CD14-positive monocyte (primary cell): ENCODE results near the gene SARNP. TPM values are rescaled to one million over a fixed set of nuclear protein-coding genes. Genes with fewer than 3 reads are reported as not detected.

ENCODE experiments used
- DNase-seq, 3 donors: peaks; one replicate each; pipeline ENCODE4 v3.0.0-alpha.2; 2011 to 2022
- H2AFZ ChIP-seq: 2 replicates; pipeline ENCODE4 v1.6.0; 2012; ENCODE audit warnings: mild to moderate bottlenecking, low read depth, low read length, inconsistent platforms; ENCODE audit not compliant: insufficient read depth, poor library complexity, severe bottlenecking
- H3K27ac ChIP-seq, 2 donors: 1 replicate in 1 of 2; 2 replicates in 1 of 2; pipeline ENCODE4 v1.5.1; 2012 to 2013; ENCODE audit warnings: low read length in 2 of 2, control low read depth in 1 of 2, inconsistent platforms in 1 of 2, low read depth in 1 of 2, mild to moderate bottlenecking in 1 of 2
- H3K27me3 ChIP-seq, 2 donors: one replicate each; pipeline versions ENCODE4 v1.6.0 to v1.6.1; 2011 to 2013; ENCODE audit warnings: low read length in 2 of 2; ENCODE audit not compliant: control insufficient read depth in 2 of 2, insufficient read depth in 2 of 2
- H3K36me3 ChIP-seq, 2 donors: replicated peaks in 1 of 2; 1 replicate in 1 of 2; 2 replicates in 1 of 2; pipeline versions ENCODE4 v1.5.1 to v1.6.1; 2012 to 2013; ENCODE audit warnings: low read length in 2 of 2, control low read depth in 1 of 2, inconsistent platforms in 1 of 2, mild to moderate bottlenecking in 1 of 2; ENCODE audit not compliant: insufficient read depth in 2 of 2, control insufficient read depth in 1 of 2
- H3K4me1 ChIP-seq, 2 donors: 1 replicate in 1 of 2; 2 replicates in 1 of 2; pipeline versions ENCODE4 v1.5.1 to v1.6.1; 2012 to 2013; ENCODE audit warnings: low read length in 2 of 2, control low read depth in 1 of 2, inconsistent platforms in 1 of 2, mild to moderate bottlenecking in 1 of 2, moderate library complexity in 1 of 2; ENCODE audit not compliant: insufficient read depth in 2 of 2, control insufficient read depth in 1 of 2
- H3K4me2 ChIP-seq: replicated peaks from 2 replicates; pipeline ENCODE3; 2012; ENCODE audit warnings: low read length, moderate library complexity, mild to moderate bottlenecking; ENCODE audit not compliant: poor library complexity, severe bottlenecking; ENCODE audit errors: extremely low read depth
- H3K4me3 ChIP-seq, 3 experiments: fragments of 200-600 bp in 1 of 3; sonication (generic) in 1 of 3; replicated peaks in 1 of 3; 1 replicate in 2 of 3; 2 replicates in 1 of 3; pipeline ENCODE4 v1.5.1; 2011 to 2013; ENCODE audit warnings: low read length in 3 of 3, mild to moderate bottlenecking in 3 of 3, control low read depth in 2 of 3, low read depth in 2 of 3, inconsistent platforms in 1 of 3, moderate library complexity in 1 of 3
- H3K79me2 ChIP-seq: 2 replicates; pipeline ENCODE4 v1.6.0; 2012; ENCODE audit warnings: mild to moderate bottlenecking, control low read depth, inconsistent platforms, low read length, moderate library complexity; ENCODE audit not compliant: insufficient read depth
- H3K9ac ChIP-seq: 2 replicates; pipeline ENCODE4 v1.6.0; 2017; ENCODE audit warnings: low read length, mild to moderate bottlenecking; ENCODE audit not compliant: insufficient read depth, poor library complexity, severe bottlenecking
- H3K9me3 ChIP-seq, 2 donors: replicated peaks in 1 of 2; 1 replicate in 1 of 2; 2 replicates in 1 of 2; pipeline versions ENCODE4 v1.5.1 to v1.6.1; 2012 to 2013; ENCODE audit warnings: low read length in 2 of 2, control low read depth in 1 of 2; ENCODE audit not compliant: control insufficient read depth in 1 of 2, insufficient read depth in 1 of 2
- H4K20me1 ChIP-seq: 2 replicates; pipeline ENCODE4 v1.6.0; 2012; ENCODE audit warnings: mild to moderate bottlenecking, low read length, control low read depth, moderate library complexity; ENCODE audit not compliant: insufficient read depth
- H3K27ac Mint-ChIP-seq, 7 donors: one replicate each; pipeline ENCODE4 v1.8.0; 2020; ENCODE audit warnings: mild to moderate bottlenecking in 7 of 7, mixed read lengths in 7 of 7, moderate library complexity in 6 of 7, inconsistent platforms in 2 of 7
- H3K27me3 Mint-ChIP-seq, 3 donors: one replicate each; pipeline ENCODE4 v1.8.0; 2021 to 2022; ENCODE audit warnings: low read depth in 3 of 3, mild to moderate bottlenecking in 3 of 3, mixed read lengths in 3 of 3, moderate library complexity in 3 of 3, inconsistent platforms in 1 of 3
- H3K36me3 Mint-ChIP-seq, 2 donors: one replicate each; pipeline ENCODE4 v1.8.0; 2020; ENCODE audit warnings: mixed read lengths in 2 of 2, inconsistent platforms in 1 of 2, mild to moderate bottlenecking in 1 of 2
- H3K4me1 Mint-ChIP-seq: one replicate; pipeline ENCODE4 v1.8.0; 2020; ENCODE audit warnings: mild to moderate bottlenecking, mixed read lengths
- H3K4me3 Mint-ChIP-seq, 2 donors: one replicate each; pipeline ENCODE4 v1.8.0; 2020; ENCODE audit warnings: mild to moderate bottlenecking in 2 of 2, mixed read lengths in 2 of 2, moderate library complexity in 1 of 2
- H3K9me3 Mint-ChIP-seq, 7 donors: one replicate each; pipeline ENCODE4 v1.8.0; 2020 to 2022; ENCODE audit warnings: mixed read lengths in 7 of 7, mild to moderate bottlenecking in 6 of 7, moderate library complexity in 6 of 7, inconsistent platforms in 2 of 7
- CTCF ChIP-seq: fragments of 200-600 bp; IDR thresholded peaks from one replicate; pipeline ENCODE4 v1.8.0; 2022; ENCODE audit warnings: antibody characterized with exemption, mild to moderate bottlenecking
- WGBS: methylation state at CpG from one replicate; pipeline ENCODE4 v1.1.5; 2013; ENCODE audit warnings: missing lambda C conversion rate; ENCODE audit not compliant: insufficient coverage; 5-methylcytosine and 5-hydroxymethylcytosine counted together
- intact Hi-C, 2 donors: fragments of 100-400 bp; cut with micrococcal nuclease; formaldehyde crosslinking; loops; one replicate each; pipeline versions ENCODE4 v1.15.0 to v1.15.1; 2023
- polyA plus RNA-seq, 3 donors: library from polyadenylated mRNA; depleted of rRNA in 1 of 3; unstranded in 2 of 3; stranded (reverse) in 1 of 3; fragments of 300-500 nt in 2 of 3; fragments of >200 nt in 1 of 3; fragmentation: Illumina TruSeq in 2 of 3; gene quantifications; 1 replicate in 2 of 3; 2 replicates in 1 of 3; pipeline ENCODE4 v1.2.3, GENCODE V29; 2012 to 2021

Gene SARNP
- polyA plus RNA-seq, 3 donors, result 28.9 to 139 (median 98.6) TPM

GRCh38 chr12:55818886-55819285, 1.4 kb upstream of the SARNP start:
- Histone ChIP-seq H4K20me1 (peaks cover 20% of the 10 kb centered on the region), H3K9me3 (no peaks in the 10 kb centered on the region), H3K36me3 (peaks cover 43 to 68% of the 10 kb centered on the region in 2 donors), H3K4me2 (peak overlapping the region; percentile 97), H2AFZ (no peak overlapping the region), H3K79me2 (peaks cover 66% of the 10 kb centered on the region), H3K27ac (peak overlapping the region in 1 of 2 donors; percentile 97), H3K4me3 (peak overlapping the region in 1 of 3 experiments; percentile 100), H3K27me3 (no peaks in the 10 kb centered on the region), H3K9ac (no peak overlapping the region), H3K4me1 (peaks cover 19 to 32% of the 10 kb centered on the region in 2 donors)
- WGBS, result 93% methylated on average over 3 of the region's 6 CpGs
- TF ChIP-seq CTCF, result no peak
- H3K4me1 Mint-ChIP-seq, result peaks cover 23% of the 10 kb centered on the region
- no peaks in the 10 kb centered on the region for H3K27me3 Mint-ChIP-seq
- H3K36me3 Mint-ChIP-seq, result peaks cover 49 to 57% of the 10 kb centered on the region in 2 donors
- intact Hi-C loops, result loop anchor here in 1 of 2 donors (5.0 kb wide), 2 partner anchors 108 to 223 kb away; partner anchors contain the start of genes PYM1 and RPS26
- H3K4me3 Mint-ChIP-seq, result peak overlapping the region in 1 of 2 donors; percentile 4
- H3K9me3 Mint-ChIP-seq, result no peaks in the 10 kb centered on the region
- no peak for DNase-seq
- peak overlapping the region in 1 of 7 donors; percentile 60 for H3K27ac Mint-ChIP-seq

- no peaks in the 10 kb centered on the region for H3K27me3 Mint-ChIP-seq
- intact Hi-C loops, result loop anchor here in 1 of 2 donors (5.0 kb wide), 2 partner anchors 109 to 224 kb away; partner anchors contain the start of genes PYM1 and RPS26
- Histone ChIP-seq H4K20me1 (peaks cover 26% of the 10 kb centered on the region), H3K27me3 (no peaks in the 10 kb centered on the region), H2AFZ (peak overlapping the region; percentile 95), H3K4me3 (peak overlapping the region; percentile 64 to 100 (median 78)), H3K4me2 (peak overlapping the region; percentile 97), H3K4me1 (peaks cover 19 to 32% of the 10 kb centered on the region in 2 donors), H3K36me3 (peaks cover 41 to 68% of the 10 kb centered on the region in 2 donors), H3K79me2 (peaks cover 70% of the 10 kb centered on the region), H3K9me3 (no peaks in the 10 kb centered on the region), H3K9ac (peak overlapping the region; percentile 86), H3K27ac (peak overlapping the region; percentile 53 to 97)
- TF ChIP-seq CTCF, result no peak
- peak in 1 of 3 donors; percentile 8 for DNase-seq
- 0% methylated on average over 11 of the region's 17 CpGs for WGBS
- H3K27ac Mint-ChIP-seq, result no peak overlapping the region
- no peaks in the 10 kb centered on the region for H3K9me3 Mint-ChIP-seq
- no peak overlapping the region for H3K4me3 Mint-ChIP-seq
- peaks cover 23% of the 10 kb centered on the region for H3K4me1 Mint-ChIP-seq
- peaks cover 48 to 55% of the 10 kb centered on the region in 2 donors for H3K36me3 Mint-ChIP-seq
Observed at GRCh38 chr12:55818140-55818728, 710 bp upstream of the SARNP start.
